NCI-H2171 treated with DMSO at 0.1 percent for 48 hours (cell line): ENCODE results near the gene DDB1.

Experiments used
- DNase-seq: peaks from one replicate; lab custom pipeline; 2025; lab: John Stamatoyannopoulos, UW

DDB1 gene

DNA sequence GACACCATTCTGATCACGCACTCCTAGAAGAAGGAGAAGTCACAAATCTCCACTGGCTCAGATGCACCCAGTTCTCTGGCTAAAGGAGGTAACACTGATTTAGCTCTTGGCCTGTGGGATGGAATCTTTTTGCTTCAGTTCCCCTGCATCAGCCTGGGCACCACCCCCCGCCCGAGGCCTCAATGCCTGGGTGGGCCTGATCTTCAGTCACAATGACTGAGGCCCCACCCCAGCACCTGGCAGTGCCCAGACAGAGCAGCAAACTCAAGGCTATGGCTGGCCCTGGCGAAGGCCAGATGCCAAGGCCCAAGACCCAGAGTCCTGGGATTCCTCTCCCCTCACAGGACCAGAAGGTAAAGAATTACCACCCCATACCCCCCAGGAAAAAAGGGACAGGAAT, 23.8 kb upstream of the DDB1 start:
- DNase-seq = no peak

GRCh38 chr11:61354208-61354607, 21.3 kb upstream of the DDB1 start:
- no peak for DNase-seq

DNA sequence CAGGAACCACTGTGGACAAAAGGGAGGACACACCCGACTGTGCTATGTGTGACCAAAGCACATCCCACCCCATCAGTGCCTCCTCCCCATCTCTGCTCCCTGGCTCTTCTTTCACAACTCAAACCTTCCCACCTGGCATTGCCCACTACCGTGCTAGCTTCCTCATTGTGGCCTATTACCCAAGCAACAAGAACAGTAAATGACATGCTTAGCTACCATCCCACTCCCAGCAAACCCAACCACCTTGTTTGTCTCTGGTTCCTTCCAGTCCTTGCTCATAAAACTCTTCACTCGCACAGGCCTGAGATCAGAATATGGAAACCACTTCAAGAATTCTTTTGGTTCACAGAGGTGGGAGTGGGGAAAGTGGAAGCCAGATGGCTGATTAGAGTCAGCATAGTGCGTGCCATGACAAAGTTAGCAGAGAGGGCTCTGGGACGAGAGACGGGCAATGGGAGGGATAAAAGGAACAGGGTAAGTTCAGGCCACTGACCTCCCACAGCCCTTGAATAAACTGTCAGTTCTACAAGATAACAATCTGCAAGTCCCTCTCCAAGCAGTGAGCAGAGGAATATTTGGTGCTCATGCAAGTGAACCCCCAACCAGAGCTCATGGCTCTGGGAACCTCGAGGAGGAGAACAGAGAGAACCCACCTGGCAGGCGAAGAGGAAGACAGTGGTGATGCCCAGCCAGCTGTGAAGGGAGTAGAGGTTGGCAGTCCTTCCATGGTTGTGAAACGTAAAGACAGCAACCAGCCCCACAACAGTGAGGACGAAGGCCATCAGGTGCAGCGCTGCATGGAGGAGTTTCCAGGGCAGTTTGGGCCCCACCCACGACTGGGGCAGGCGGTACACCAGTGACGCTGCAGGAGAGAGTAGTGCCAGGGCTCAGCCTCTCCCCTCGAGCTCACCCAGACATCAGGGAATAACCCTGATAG, 20.5 kb upstream of the DDB1 start:
- DNase-seq = no peak

DNA sequence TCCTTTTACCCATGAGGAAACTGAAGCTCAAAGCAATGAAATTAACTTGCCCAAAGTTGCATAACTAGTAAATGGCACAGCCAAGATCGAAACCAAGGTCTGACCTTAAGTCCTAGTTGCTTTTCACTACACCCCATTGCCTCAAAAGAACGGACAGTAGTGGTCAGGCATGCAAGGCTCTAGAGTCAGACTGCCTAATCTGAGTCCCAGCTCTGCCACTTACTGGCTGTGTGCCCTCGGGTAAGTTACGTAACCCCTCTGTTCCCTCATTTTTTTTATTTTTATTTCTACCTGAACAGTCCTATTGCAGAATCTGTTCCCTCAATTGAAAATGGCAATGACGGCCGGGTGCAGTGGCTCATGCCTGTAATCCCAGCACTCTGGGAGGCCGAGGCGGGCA, 19.1 kb upstream of the DDB1 start:
- DNase-seq = no peak

DNA sequence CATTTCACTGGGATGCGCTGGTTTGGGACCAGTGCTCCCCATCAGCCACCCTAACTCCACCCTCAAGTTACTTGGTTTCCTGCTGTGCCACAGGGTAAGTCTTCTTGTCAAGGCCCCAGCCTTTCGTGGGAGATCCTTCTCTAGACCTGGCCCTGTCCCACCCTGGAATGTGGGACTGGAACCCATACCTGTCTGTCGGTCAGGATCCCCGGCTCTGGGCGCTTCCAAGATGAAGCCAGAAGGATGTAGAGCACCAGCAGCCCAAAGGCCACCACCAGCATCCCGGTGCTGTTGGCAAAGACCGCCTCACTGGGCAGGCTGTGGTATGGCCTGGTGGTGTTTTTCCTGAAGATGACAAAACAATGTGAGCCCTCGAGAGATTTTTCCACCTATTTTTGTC, 17.9 kb upstream of the DDB1 start:
- DNase-seq = no peak

DNA sequence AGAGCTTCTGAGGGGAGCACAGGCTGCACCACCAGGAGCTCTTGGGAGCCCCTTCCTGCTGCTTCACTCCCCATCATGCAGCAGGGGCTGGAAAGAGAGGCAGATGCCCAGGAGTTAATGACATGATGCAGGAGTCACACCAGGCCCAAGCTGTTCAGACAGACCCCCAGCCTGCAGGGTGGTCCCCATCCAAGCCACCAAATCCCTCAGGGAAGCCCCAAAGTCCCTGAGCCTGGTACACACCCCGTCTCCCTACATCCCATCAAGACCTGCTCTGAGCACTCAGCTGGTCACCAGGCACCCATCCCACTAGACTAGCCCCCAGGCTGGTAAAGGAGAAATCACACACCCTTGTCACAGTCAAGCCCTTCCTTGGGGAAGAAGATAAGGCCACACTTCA, 17.4 kb upstream of the DDB1 start:
- no peak for DNase-seq

- no peak for DNase-seq
Measured at GRCh38 chr11:61349916-61350315, 17.0 kb upstream of the DDB1 start.

GRCh38 chr11:61349189-61349751, 16.4 kb upstream of the DDB1 start:
- DNase-seq = no peak

DNA sequence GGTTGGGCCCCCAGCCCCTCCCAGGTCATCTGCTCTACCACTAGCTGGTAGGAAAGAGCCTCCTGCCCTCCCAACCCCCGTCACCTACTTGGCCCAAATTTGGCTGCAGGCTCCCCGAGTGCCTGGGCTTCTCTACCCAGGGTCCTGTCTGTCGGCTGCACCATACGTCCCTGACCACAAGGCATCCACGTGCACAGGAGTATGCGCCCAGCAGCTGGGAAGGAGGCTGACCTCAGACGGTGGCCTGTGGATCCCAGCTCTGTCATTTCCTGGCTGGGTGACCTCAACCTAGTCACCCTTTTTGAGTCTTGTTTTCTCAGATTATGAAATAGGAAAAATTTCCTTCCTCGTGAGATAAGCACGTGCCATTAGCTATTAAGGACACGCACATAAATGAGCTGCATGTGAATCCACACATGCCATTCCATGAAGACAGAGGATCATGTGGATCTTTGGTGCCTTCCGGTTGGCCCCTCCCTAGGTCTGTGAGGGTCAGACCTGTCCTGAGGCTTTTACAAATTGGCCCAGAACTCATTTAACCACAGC, 15.1 kb upstream of the DDB1 start:
- no peak for DNase-seq

DNA sequence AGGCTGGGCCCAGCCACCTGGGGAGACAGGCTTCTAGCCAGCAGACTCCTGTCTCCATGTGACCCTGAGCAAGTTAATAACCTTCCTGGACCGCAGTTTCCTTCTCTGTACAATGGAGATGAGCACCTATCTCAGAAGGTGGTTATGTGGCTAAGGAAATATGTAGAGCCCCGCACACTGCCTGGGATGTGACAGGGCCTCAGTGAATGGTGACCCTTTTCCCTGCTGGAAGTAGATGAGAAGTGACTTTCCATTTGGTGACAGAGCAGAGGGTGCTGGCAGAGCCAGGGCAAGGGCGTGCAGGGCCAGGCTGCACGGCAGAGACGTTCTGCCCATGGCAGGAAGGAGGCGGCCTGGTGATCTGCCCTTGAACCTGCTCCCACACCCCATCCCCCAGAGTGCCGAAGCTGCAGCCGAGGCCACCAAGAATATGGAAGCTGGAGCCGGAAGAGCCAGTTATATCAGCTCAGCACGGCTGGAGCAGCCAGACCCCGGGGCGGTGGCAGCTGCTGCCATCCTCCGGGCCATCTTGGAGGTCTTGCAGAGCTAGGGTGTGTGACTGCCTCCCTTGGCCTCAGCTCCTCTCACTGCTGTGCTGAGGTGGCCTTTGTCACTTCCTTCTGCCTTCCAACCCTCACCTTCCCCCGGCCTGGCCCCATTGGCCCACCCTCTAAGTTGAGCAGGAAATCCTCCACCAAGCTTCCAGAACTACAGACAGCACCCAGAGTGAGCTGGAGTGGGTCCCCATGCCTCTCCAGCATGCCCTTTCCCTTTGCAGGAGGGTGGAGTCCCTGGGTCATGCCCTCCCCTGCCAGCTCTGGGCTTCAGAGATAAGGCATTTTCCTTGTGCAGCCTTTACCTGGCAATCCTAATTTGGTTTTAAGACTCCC, 13.3 kb upstream of the DDB1 start:
- DNase-seq = no peak

DNA sequence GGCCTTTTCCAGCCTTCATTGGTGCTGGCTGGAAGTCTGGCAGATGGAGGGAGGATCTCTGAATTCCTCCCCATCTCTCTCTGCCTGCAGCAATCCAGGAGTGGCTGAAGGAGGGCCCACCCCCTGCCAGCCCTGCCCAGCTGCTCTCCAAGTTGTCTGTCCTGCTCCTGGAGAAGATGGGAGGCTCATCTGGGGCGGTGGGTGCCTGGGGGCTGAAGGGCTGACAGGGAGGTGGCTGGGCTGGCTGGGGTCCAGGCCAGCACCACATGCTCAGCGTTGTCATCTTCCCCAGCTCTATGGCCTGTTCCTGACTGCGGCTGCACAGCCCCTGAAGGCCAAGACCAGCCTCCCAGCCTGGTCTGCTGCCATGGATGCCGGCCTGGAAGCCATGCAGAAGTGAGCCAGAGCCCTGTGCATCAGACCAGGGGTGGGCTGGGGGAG, 12.3 kb upstream of the DDB1 start:
- DNase-seq = peak; percentile 56

DNA sequence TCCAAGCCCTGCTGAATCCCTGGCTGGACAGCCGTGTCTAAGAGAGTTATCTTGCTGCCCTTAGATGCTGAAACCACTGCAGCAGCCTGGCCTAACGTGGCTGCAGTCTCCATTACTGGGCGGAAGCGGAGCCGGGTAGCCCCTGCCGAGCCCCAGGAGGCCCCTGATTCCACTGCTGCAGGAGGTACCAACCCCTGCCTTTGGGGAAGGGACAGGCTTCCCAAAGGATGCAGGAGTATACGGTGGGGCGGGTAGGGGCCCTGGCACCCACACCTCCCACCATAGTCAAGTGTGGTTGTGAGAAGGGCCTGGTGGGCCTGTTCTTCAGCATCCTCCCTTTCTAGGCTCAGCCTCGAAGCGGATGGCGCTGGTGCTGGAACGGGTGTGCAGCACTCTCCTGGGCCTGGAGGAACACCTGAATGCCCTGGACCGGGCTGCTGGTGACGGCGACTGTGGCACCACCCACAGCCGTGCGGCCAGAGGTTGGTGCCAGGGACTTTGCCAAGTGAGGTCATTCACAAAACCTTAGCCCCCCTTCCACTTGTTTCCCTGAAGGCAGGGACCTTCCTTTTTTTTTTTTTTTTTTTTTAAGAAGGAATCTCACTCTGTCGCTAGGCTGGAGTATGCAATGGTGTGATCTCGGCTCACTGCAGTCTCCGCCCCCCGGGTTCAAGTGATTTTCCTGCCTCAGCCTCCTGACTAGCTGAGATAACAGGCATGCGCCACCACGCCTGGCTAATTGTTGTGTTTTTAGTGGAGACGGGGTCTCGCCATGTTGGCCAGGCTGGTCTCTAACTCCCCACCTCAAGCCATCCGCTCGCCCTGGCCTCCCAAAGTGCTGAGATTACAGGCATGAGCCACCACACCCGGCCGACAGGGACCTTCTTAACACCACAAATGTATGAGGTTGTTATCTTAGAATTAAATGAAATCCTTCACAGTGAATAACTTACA, 11.2 kb upstream of the DDB1 start:
- no peak for DNase-seq

DNA sequence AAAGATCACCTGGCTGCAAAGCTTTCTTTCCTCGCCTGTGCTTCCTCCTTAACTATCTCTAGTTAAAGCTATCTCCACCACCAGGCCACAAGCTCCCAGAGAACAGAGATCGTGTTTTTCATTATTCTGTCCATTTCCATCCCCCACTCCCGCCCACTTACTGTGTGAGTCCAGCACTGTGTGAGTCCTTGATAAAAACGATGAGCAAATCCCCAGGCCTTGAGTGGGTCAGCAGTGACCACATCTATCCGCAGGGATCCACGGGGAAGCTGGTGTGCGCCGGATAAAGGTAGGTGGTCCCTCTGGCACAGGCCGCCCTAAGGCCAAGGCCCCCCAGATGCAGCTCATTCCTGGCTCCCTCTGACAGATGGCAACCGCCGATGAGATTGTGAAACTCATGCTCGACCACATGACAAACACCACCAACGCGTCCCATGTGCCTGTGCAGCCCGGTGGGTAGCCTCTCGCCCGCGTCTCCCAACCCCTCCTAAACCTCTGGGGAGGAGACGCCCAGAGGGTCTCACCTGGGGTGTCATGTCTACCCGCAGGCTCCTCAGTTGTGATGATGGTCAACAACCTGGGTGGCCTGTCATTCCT, 9.4 kb upstream of the DDB1 start:
- DNase-seq = no peak

- no peak for DNase-seq
Measured at GRCh38 chr11:61341706-61342105, 8.8 kb upstream of the DDB1 start.

GRCh38 chr11:61340979-61341378, 8.1 kb upstream of the DDB1 start:
- no peak for DNase-seq

DNA sequence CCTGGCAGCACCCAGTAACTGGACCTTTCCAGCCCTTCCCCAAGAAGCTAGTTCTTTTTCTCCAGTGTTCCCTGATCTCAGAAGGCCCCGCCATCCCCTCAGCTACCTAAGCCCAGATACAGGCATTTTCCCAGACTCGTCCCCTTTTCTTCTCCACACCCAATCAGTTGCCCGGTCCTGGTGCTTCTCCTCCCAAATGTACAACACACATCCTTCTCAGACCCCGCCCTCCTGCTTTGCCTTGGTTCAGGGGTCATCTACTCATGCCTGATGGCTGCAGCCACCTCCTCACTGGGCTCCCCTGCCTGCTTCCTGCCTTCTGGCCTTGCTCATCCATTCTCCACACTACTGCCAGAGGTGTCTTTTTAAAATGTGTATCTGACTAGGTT, 6.6 kb upstream of the DDB1 start:
- no peak for DNase-seq

- no peak for DNase-seq
Measured at GRCh38 chr11:61338783-61339489, 6.0 kb upstream of the DDB1 start.

- no peak for DNase-seq
Measured at GRCh38 chr11:61337706-61338470, 5.0 kb upstream of the DDB1 start.

GRCh38 chr11:61336171-61336935, 3.4 kb upstream of the DDB1 start:
- DNase-seq = peak; percentile 86
